HCT116 (cell line): ENCODE results near the gene TSPAN15. TPM values are rescaled to one million over a fixed set of nuclear protein-coding genes. Genes with fewer than 3 reads are reported as not detected.

Experiments
- ATAC-seq: fragments of 200-7000 bp; cut with Tn5 transposase; 2 replicates; pipeline ENCODE4 v1.9.1; 2020; ENCODE audit warnings: mild to moderate bottlenecking, moderate library complexity
- BruUV-seq: library from RNA; stranded (reverse); fragments of 400-500 nt; replicated peaks from 2 replicates; lab custom pipeline; 2021; lab: Mats Ljungman, UMichigan
- CTCF ChIA-PET: fragments of 300-600 bp; sonication (Branson Sonifier 250); formaldehyde crosslinking; loops from one replicate; lab custom pipeline; 2021; ENCODE audit warnings: antibody characterized with exemption; lab: Charles Lee
- POLR2A ChIA-PET: fragments of 300-600, 350-600 bp; sonication (Branson Sonifier 250); formaldehyde crosslinking; loops from one replicate; lab custom pipeline; 2021; ENCODE audit warnings: antibody characterized with exemption; lab: Charles Lee
- RAD21 ChIA-PET, 2 experiments: fragments of 300-600 bp; sonication (Branson Sonifier 250); formaldehyde crosslinking; loops; one replicate each; lab custom pipeline; 2023; ENCODE audit warnings: low total read pairs in 2 of 2; ENCODE audit not compliant: uncharacterized antibody in 2 of 2, unreplicated experiment in 2 of 2, low non-redundant PET in 1 of 2; lab: Charles Lee
- DNase-seq: peaks from one replicate; pipeline ENCODE4 v3.0.0-alpha.2; 2010; ENCODE audit warnings: low read depth, low spot score
- H2AFZ ChIP-seq: fragments of 200-600 bp; shearing (Covaris generic), sonication (generic); 2 replicates; pipeline ENCODE4 v1.6.1; 2017; ENCODE audit warnings: low read depth, mixed run types, mixed read lengths, antibody characterized with exemption, low read length; ENCODE audit not compliant: poor library complexity, severe bottlenecking
- H3K27ac ChIP-seq: 2 replicates; pipeline ENCODE4 v1.5.1; 2012; ENCODE audit warnings: low read depth, low read length
- H3K27me3 ChIP-seq: fragments of 200-600 bp; sonication (generic); 2 replicates; pipeline ENCODE4 v1.6.1; 2016; ENCODE audit warnings: mixed run types, low read length, mixed read lengths; ENCODE audit not compliant: insufficient read depth
- H3K36me3 ChIP-seq, 2 experiments: fragments of 200-500 bp in 1 of 2; fragments of 200-600 bp in 1 of 2; sonication (Bioruptor generic) in 1 of 2; sonication (generic) in 1 of 2; 2 replicates each; pipeline versions ENCODE4 v1.5.1 to v1.6.1; 2014 to 2016; ENCODE audit warnings: low read length in 2 of 2, inconsistent platforms in 1 of 2, mixed read lengths in 1 of 2, mixed run types in 1 of 2; ENCODE audit not compliant: insufficient read depth in 2 of 2, control insufficient read depth in 1 of 2
- H3K4me1 ChIP-seq, 2 experiments: fragments of 200-600 bp in 1 of 2; sonication (generic) in 1 of 2; 2 replicates each; pipeline versions ENCODE4 v1.5.1 to v1.6.1; 2012 to 2017; ENCODE audit warnings: low read length in 2 of 2, inconsistent platforms in 1 of 2, mild to moderate bottlenecking in 1 of 2, mixed read lengths in 1 of 2, mixed run types in 1 of 2, moderate library complexity in 1 of 2; ENCODE audit not compliant: insufficient read depth in 2 of 2, control insufficient read depth in 1 of 2
- H3K4me2 ChIP-seq: fragments of 200-600 bp; sonication (generic); 2 replicates; pipeline ENCODE4 v1.6.1; 2017; ENCODE audit warnings: mixed run types, low read length, mixed read lengths
- H3K4me3 ChIP-seq, 2 experiments: fragments of 200-600 bp in 1 of 2; sonication (generic) in 1 of 2; replicated peaks in 1 of 2; 2 replicates each; pipeline ENCODE4 v1.5.1; 2011 to 2016; ENCODE audit warnings: low read length in 2 of 2, control low read depth in 1 of 2, low read depth in 1 of 2, mild to moderate bottlenecking in 1 of 2, mixed read lengths in 1 of 2, mixed run types in 1 of 2
- H3K79me2 ChIP-seq: fragments of 200-600 bp; sonication (generic); 2 replicates; pipeline ENCODE4 v1.6.1; 2017; ENCODE audit warnings: mild to moderate bottlenecking, mixed run types, low read length, moderate library complexity, mixed read lengths; ENCODE audit not compliant: insufficient read depth
- H3K9ac ChIP-seq: fragments of 200-600 bp; sonication (generic); 2 replicates; pipeline ENCODE4 v1.6.1; 2016; ENCODE audit warnings: low read length, mixed read lengths
- H3K9me2 ChIP-seq: fragments of 200-600 bp; sonication (generic), shearing (Covaris generic); 2 replicates; pipeline ENCODE4 v1.6.1; 2017; ENCODE audit warnings: mixed run types, mild to moderate bottlenecking, moderate library complexity; ENCODE audit not compliant: insufficient read depth
- H3K9me3 ChIP-seq, 2 experiments: fragments of 200-500 bp in 1 of 2; fragments of 200-600 bp in 1 of 2; sonication (Bioruptor generic) in 1 of 2; sonication (generic) in 1 of 2; 2 replicates each; pipeline ENCODE4 v1.6.1; 2014 to 2017; ENCODE audit warnings: low read length in 2 of 2, mixed read lengths in 2 of 2, inconsistent platforms in 1 of 2, low read depth in 1 of 2, mild to moderate bottlenecking in 1 of 2, mixed run types in 1 of 2, moderate library complexity in 1 of 2; ENCODE audit not compliant: control insufficient read depth in 1 of 2, insufficient read depth in 1 of 2
- H4K20me1 ChIP-seq: fragments of 200-600 bp; sonication (generic), shearing (Covaris generic); 2 replicates; pipeline ENCODE4 v1.6.1; 2017; ENCODE audit warnings: mixed run types, mild to moderate bottlenecking, moderate library complexity; ENCODE audit not compliant: insufficient read depth
- ATF3 ChIP-seq: IDR thresholded peaks from 2 replicates; pipeline ENCODE4 v1.6.1; 2012
- CBX3 ChIP-seq: IDR thresholded peaks from 2 replicates; pipeline ENCODE4 v1.6.1; 2012; ENCODE audit warnings: low read depth
- CEBPB ChIP-seq: IDR thresholded peaks from 2 replicates; pipeline ENCODE4 v1.6.1; 2012; ENCODE audit warnings: low read depth
- CTCF ChIP-seq, 3 experiments: fragments of 200-600 bp in 1 of 3; sonication (generic) in 1 of 3; IDR thresholded peaks in 2 of 3; conservative IDR thresholded peaks in 1 of 3; 2 replicates each; pipeline ENCODE4 v1.5.1; 2012 to 2017; ENCODE audit warnings: low read depth in 2 of 3, low read length in 2 of 3, antibody characterized with exemption in 1 of 3, borderline replicate concordance in 1 of 3, control low read depth in 1 of 3, mild to moderate bottlenecking in 1 of 3, mixed read lengths in 1 of 3, mixed run types in 1 of 3, moderate library complexity in 1 of 3; ENCODE audit not compliant: insufficient read depth in 1 of 3
- EZH2 ChIP-seq: fragments of 200-600 bp; sonication (generic); IDR thresholded peaks from 2 replicates; pipeline ENCODE4 v1.6.1; 2017; ENCODE audit warnings: antibody characterized with exemption, mixed run types
- EZH2phosphoT487 ChIP-seq: fragments of 200-600 bp; IDR thresholded peaks from 2 replicates; pipeline ENCODE4 v1.6.1; 2018; ENCODE audit warnings: antibody characterized with exemption, borderline replicate concordance
- FOSL1 ChIP-seq: IDR thresholded peaks from 2 replicates; pipeline ENCODE4 v1.6.1; 2012; ENCODE audit warnings: low read depth
- JUND ChIP-seq: IDR thresholded peaks from 2 replicates; pipeline ENCODE4 v1.6.1; 2012
- POLR2A ChIP-seq: IDR thresholded peaks from 2 replicates; pipeline ENCODE4 v1.7.0; 2011; ENCODE audit warnings: borderline replicate concordance; ENCODE audit not compliant: insufficient read depth, insufficient read length; ENCODE audit errors: extremely low read depth
- POLR2AphosphoS5 ChIP-seq: IDR thresholded peaks from 2 replicates; pipeline ENCODE4 v1.6.1; 2011; ENCODE audit warnings: mild to moderate bottlenecking, low read depth, low read length, moderate library complexity
- RAD21 ChIP-seq: IDR thresholded peaks from 2 replicates; pipeline ENCODE4 v1.6.1; 2012; ENCODE audit warnings: low read depth, mild to moderate bottlenecking
- REST ChIP-seq: IDR thresholded peaks from 2 replicates; pipeline ENCODE4 v1.6.1; 2012; ENCODE audit warnings: low read depth
- SIN3A ChIP-seq: IDR thresholded peaks from 2 replicates; pipeline ENCODE4 v1.6.1; 2012; ENCODE audit warnings: low read depth
- SP1 ChIP-seq: IDR thresholded peaks from 2 replicates; pipeline ENCODE4 v1.6.1; 2012; ENCODE audit warnings: low read depth
- SRF ChIP-seq: IDR thresholded peaks from 2 replicates; pipeline ENCODE4 v1.6.1; 2012; ENCODE audit warnings: low read depth
- YY1 ChIP-seq: IDR thresholded peaks from 2 replicates; pipeline ENCODE4 v1.6.1; 2011; ENCODE audit warnings: low read length, low read depth, moderate library complexity, mild to moderate bottlenecking; ENCODE audit not compliant: insufficient replicate concordance; ENCODE audit errors: extremely low read depth
- ZBTB33 ChIP-seq: IDR thresholded peaks from 2 replicates; pipeline ENCODE4 v1.6.1; 2011; ENCODE audit warnings: mild to moderate bottlenecking, low read length, moderate library complexity; ENCODE audit not compliant: insufficient replicate concordance; ENCODE audit errors: extremely low read depth
- ZFX ChIP-seq: fragments of 450-650 bp; IDR thresholded peaks from 2 replicates; pipeline ENCODE4 v1.6.1; 2017
- ZNF274 ChIP-seq: fragments of 200-500 bp; sonication (Bioruptor generic); IDR thresholded peaks from 2 replicates; pipeline ENCODE4 v1.6.1; 2014; ENCODE audit warnings: mild to moderate bottlenecking, low read depth, low read length, inconsistent platforms
- intact Hi-C: fragments of 100-400 bp; cut with micrococcal nuclease; formaldehyde crosslinking; loops from 2 replicates; pipeline ENCODE4 v1.10.0; 2022
- total RNA-seq: library from RNA; stranded (reverse); gene quantifications from one replicate; pipeline ENCODE4 v1.2.1, GENCODE V29; 2021; ENCODE audit not compliant: unreplicated experiment

TSPAN15 gene
- total RNA-seq, 1 experiment from 2014 or later = 16.0 TPM

GRCh38 chr10:69501657-69502056 is 50.4 kb downstream of the TSPAN15 start:
- ChIA-PET RAD21 (no interaction called here), CTCF (no interaction called here), POLR2A (no interaction called here)
- Histone ChIP-seq H2AFZ (no peak overlapping the region), H3K9me2 (no peaks in the 10 kb centered on the region), H3K4me2 (no peak overlapping the region), H3K9ac (no peak overlapping the region), H3K79me2 (no peaks in the 10 kb centered on the region), H3K4me1 (peaks cover 4 to 5% of the 10 kb centered on the region in 2 experiments; a peak in 1 of 4 replicates), H3K36me3 (no peaks in the 10 kb centered on the region; a peak in 1 of 4 replicates), H3K9me3 (no peaks in the 10 kb centered on the region), H4K20me1 (no peaks in the 10 kb centered on the region), H3K27ac (no peak overlapping the region), H3K27me3 (no peaks in the 10 kb centered on the region), H3K4me3 (no peak overlapping the region)
- BruUV-seq = no TSS peak
- TF ChIP-seq ZNF274 (no peak), RAD21 (no peak), EZH2 (no peak), EZH2phosphoT487 (no peak), SRF (no peak), REST (no peak), ATF3 (no peak), SP1 (no peak), SIN3A (no peak), JUND (no peak), CBX3 (no peak), CTCF (IDR thresholded peaks at IDR 0.05 in 2 of 3, conservative IDR thresholded peaks at IDR 0.05 in 1 of 3; ENCODE audit: borderline replicate concordance in 1 of 3, insufficient read depth in 1 of 3, low read depth in 2 of 3, low read length in 2 of 3) (no peak), ZFX (no peak), FOSL1 (no peak), POLR2A (no peak), POLR2AphosphoS5 (no peak), CEBPB (no peak), ZBTB33 (no peak), YY1 (no peak)
- DNase-seq (no peak), ATAC-seq (no peak)
- intact Hi-C loops = loop anchor here (10.0 kb wide), 1 partner anchor 47 kb away; the partner anchor contains the start of gene TSPAN15
